H1 (cell line): ENCODE measurements around the gene ATG7. TPM values are rescaled to one million over a fixed set of nuclear protein-coding genes. Genes with fewer than 3 reads are reported as not detected.

Source experiments
- polyA plus RNA-seq, 7 experiments: library from polyadenylated mRNA; depleted of rRNA in 3 of 7; stranded (reverse) in 5 of 7; unstranded in 2 of 7; fragments of >200 nt in 5 of 7; fragments of 200-250 nt in 2 of 7; gene quantifications; 1 replicate in 5 of 7; 2 replicates in 1 of 7; 4 replicates in 1 of 7; pipeline versions ENCODE4 v1.2.1 to v1.2.3, GENCODE V29; 2011 to 2013; ENCODE audit warnings: missing spikeins in 2 of 7, mixed read lengths in 2 of 7
- total RNA-seq: library from RNA; stranded (reverse); fragmentation: NEBNext Ultra II Directional; extraction: Animal tissue kit (Norgen Biotek cat#: 25700); gene quantifications from 2 replicates; pipeline ENCODE4 v1.2.1, GENCODE V29; 2021
- TF ChIP-seq, protein P1 (sequence below): IDR thresholded peaks from 2 replicates; pipeline ENCODE4 v1.6.1; 2012; ENCODE audit warnings: low read length, inconsistent platforms

Gene ATG7
- total and polyA plus RNA-seq, 2 of the 8 experiments (the other 6 are each of a cell fraction or from before 2014, with no cell fraction given) = 15.0 to 19.1 TPM

DNA sequence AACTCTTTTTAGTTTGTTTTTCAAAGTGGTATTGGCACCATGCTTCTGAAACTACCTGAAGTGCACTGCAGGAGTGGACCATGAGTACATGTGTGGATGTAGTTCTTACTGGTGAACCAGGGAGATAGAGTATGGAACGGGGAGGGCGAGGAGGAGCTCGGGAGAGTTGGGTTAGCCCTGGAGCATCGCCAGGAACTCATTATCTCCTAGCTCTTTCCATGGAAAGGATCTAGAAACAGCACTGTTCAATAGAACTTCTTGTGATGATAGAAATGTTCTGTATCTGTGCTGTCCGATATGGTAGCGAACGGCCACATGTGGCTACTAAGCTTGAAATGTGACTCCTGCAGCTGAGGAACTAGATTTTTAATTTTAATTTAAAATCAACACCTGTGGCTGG lies 324.2 kb downstream of the ATG7 start (continued):
- TF ChIP-seq, protein P1, sequence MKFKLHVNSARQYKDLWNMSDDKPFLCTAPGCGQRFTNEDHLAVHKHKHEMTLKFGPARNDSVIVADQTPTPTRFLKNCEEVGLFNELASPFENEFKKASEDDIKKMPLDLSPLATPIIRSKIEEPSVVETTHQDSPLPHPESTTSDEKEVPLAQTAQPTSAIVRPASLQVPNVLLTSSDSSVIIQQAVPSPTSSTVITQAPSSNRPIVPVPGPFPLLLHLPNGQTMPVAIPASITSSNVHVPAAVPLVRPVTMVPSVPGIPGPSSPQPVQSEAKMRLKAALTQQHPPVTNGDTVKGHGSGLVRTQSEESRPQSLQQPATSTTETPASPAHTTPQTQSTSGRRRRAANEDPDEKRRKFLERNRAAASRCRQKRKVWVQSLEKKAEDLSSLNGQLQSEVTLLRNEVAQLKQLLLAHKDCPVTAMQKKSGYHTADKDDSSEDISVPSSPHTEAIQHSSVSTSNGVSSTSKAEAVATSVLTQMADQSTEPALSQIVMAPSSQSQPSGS = no peak
